B cell (primary cell): ENCODE data around the gene ADSS1.

ENCODE experiments used
- EZH2 ChIP-seq: IDR thresholded peaks from 2 replicates; pipeline ENCODE4 v1.6.1; 2012; ENCODE audit warnings: borderline replicate concordance, low read depth, mild to moderate bottlenecking, moderate library complexity, low read length; ENCODE audit not compliant: insufficient read depth, poor library complexity, severe bottlenecking
- TF ChIP-seq, protein P1 (sequence below): fragments of 200-600 bp; IDR thresholded peaks from one replicate; pipeline ENCODE4 v1.8.0; 2022; ENCODE audit warnings: antibody characterized with exemption, mild to moderate bottlenecking

DNA sequence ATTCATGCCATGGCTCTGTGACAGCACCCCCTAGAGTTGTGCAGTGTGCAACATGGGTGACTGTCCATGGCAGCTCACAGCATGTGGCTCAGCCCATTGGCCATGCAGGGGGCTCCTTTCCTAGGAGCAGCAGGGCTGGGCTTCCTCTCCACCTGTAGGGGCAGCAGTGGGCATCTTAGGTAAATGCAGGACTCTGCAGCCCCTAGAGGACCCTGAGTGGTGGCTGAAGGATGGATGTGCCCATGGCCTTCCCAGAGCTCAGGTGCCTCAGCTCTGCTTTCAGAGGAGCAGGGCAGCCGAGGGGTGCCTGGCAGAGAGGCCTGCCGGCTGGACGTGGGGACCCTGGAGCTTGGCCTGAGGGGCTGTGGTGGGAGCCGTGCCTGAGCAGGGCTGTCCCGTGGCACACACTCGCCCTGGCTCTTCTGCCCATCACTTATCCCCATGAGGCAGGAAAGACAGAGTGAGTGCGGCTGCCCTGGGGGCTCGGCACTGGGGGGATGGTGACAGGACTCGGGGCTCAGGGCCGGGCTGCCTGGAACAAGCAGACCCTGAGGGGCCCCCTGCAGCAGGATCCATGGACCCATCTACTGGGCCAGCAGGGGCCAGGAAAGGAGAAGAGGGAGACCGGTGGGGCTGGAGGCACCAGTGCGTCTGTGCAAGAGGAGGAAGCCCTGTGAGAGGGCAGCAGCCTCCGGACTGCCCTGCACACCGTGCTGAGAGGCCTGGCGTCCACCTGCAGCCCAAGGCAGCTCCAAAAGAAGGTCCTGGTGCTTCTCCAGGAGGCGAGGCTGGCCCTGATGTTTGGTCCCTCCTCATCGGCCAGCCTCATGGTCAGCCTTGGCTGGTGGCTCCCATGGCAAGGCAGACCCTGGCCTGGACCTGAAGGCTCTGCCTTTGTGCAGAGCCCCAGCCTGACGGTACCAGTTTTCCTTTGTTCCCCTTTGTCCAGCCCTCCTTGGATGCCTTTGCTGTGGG lies 7.6 kb downstream of the ADSS1 start:
- TF ChIP-seq, protein P1, sequence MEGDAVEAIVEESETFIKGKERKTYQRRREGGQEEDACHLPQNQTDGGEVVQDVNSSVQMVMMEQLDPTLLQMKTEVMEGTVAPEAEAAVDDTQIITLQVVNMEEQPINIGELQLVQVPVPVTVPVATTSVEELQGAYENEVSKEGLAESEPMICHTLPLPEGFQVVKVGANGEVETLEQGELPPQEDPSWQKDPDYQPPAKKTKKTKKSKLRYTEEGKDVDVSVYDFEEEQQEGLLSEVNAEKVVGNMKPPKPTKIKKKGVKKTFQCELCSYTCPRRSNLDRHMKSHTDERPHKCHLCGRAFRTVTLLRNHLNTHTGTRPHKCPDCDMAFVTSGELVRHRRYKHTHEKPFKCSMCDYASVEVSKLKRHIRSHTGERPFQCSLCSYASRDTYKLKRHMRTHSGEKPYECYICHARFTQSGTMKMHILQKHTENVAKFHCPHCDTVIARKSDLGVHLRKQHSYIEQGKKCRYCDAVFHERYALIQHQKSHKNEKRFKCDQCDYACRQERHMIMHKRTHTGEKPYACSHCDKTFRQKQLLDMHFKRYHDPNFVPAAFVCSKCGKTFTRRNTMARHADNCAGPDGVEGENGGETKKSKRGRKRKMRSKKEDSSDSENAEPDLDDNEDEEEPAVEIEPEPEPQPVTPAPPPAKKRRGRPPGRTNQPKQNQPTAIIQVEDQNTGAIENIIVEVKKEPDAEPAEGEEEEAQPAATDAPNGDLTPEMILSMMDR = no peak
- no peak for TF ChIP-seq EZH2
